T47D (cell line): Measurements from ENCODE around the gene MAP2K3.

Experiments used
- DNase-seq, 2 experiments: peaks; one replicate each; pipeline versions ENCODE4 v3.0.0 to v3.0.0-alpha.2; 2011 to 2012; ENCODE audit warnings: low read depth in 1 of 2, low spot score in 1 of 2
- JUND ChIP-seq: IDR thresholded peaks from 2 replicates; pipeline ENCODE4 v1.6.1; 2012; ENCODE audit warnings: low read depth
- in situ Hi-C: cut with HindIII; loops from 2 replicates; pipeline ENCODE4 v1.10.0; 2016; ENCODE audit warnings: low sequenced_read_pairs, low pct_unique_long_range_greater_than_20kb

MAP2K3 gene

DNA sequence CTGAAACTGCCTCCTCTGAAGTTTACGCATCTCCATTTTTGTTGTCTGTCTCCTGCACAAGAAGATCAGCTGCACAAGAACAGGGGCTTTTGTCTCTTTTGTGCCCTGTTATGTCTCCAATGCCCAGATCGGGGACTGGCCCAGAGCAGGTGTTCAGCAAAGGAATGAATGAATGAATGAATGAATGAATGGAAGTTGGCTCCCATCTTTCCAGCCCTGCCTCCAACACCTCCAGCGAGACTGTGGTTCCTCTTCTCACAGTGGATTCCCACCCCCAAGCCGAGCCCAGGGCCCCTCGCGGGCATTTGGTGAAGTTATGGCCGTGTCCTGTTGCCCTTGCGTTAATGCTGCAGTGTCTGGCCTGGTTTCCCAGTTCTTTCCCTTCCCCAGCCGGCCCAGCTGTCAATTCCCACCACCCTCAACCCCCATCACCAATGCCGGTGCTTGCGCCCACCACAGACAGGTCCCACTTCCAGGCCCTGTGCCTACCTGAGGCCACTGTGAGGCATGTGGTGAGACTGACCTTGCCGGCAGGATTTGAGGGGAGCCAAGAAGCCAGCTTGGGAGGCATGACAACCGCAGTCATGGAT lies 70.4 kb downstream of the MAP2K3 start:
- DNase-seq, result no peak
- no peak for TF ChIP-seq JUND
- in situ Hi-C loops, result no loop called here

DNA sequence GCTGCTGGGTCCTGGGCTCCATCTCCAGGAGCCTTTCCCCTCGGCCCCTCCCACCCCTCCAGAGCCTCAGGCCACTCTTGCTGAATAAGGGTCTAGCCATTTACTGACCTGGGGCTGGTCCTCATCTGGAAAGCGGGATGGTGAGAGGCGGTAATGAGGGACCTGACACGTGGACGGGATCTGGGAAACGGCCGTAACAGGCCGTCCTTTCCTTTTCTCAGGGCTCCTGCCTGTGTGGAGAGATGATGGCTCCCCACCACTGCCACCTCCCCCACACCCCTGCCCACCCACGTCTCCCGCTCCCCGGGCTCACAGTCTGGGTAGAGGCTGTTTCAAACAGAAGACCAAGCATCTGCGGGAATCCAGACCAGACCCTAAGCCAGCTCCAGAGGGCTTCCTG lies 71.1 kb downstream of the MAP2K3 start:
- no peak for DNase-seq
- TF ChIP-seq JUND, result no peak
- in situ Hi-C loops, result no loop called here

DNA sequence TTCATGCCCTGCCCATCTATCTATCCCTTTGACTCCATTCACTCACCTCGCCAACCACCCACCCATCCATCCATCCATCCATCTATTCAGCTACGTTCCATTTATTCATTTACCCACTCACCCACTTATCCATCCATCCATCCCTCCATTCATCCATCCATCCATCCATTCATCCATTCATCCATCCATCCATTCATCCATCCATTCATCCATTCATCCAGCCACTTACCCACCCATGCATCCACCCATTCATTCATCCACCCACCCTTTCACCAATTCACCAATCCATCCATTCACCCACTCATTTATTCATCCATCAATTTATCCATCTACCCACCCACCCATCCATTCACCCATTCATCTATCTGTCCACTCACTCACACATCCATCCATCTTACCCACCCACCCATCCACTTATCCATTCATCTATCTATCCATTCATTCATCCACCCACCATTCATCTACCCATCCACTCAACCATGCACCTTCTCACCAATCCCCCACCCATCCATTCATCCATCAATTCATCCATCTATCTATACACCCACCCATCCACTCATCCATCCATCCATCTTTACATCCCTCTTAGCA lies 72.1 kb downstream of the MAP2K3 start:
- in situ Hi-C loops, result no loop called here
- no peak for DNase-seq
- no peak for TF ChIP-seq JUND

DNA sequence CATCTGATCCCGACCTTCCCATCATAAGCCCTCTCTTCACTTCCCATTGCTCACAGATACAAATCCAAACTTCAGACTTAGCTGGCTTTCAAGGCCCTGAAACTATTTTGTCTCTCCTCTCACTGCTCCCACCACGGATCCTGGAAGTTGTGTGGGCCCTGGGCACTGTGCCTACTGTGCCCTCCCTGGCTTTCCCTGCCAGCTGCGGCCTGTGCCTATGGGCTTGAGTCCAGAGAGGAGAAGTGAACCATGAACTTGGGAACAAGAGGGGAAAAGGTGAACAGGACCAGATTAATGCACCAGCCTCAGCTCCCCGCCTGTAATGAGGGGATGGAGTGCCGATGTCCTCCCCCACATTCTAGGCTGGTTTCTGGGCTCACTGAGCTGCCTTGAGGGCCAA lies 72.8 kb downstream of the MAP2K3 start:
- DNase-seq, result no peak
- TF ChIP-seq JUND, result no peak
- in situ Hi-C loops, result no loop called here

DNA sequence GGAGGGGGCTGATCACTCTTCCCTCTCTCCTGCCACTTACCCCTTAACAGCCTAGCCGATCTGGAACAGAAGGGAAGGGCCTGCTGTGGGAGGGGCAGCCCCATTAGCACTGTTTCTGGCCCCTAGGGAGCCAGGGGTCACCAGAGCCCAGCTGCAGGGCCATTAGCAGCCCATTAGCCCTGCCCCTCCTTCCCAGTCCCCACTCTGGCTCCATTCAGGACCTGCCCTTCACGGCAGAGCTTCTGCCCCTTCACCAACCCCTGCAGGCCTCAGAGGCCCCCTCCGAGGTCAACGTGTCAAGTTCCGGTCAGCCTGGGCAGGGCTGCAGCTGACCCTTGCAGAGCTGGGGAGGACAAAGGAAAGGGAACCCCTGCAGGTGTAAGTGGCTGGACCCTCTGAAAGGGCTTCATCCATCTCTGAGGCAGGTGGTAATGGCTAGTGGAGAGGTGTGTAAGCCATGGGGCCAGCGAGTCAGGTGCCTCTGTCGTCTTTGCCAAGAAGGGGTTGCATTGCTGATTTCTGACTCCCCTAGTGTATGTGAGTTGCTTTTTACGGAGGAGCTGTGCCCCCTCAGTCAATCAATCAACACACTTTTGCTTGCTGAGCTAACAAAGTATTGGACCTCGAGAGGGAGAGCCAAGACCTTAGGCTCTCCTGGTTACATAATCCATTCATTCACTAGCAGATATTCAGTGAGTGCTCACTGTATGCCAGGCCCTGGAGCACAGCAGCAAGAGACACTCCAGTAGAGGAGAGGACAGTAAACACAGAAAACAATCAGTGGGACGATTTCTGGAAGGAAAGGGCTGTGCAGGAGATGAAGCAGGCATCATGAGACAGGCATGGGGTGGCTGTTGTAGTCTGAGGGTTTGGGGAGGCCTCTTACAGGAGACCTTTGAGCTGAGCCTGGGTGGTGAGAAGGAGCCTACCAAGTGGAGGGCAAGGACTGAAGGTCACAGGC lies 73.5 kb downstream of the MAP2K3 start:
- in situ Hi-C loops, result no loop called here
- TF ChIP-seq JUND, result no peak

DNA sequence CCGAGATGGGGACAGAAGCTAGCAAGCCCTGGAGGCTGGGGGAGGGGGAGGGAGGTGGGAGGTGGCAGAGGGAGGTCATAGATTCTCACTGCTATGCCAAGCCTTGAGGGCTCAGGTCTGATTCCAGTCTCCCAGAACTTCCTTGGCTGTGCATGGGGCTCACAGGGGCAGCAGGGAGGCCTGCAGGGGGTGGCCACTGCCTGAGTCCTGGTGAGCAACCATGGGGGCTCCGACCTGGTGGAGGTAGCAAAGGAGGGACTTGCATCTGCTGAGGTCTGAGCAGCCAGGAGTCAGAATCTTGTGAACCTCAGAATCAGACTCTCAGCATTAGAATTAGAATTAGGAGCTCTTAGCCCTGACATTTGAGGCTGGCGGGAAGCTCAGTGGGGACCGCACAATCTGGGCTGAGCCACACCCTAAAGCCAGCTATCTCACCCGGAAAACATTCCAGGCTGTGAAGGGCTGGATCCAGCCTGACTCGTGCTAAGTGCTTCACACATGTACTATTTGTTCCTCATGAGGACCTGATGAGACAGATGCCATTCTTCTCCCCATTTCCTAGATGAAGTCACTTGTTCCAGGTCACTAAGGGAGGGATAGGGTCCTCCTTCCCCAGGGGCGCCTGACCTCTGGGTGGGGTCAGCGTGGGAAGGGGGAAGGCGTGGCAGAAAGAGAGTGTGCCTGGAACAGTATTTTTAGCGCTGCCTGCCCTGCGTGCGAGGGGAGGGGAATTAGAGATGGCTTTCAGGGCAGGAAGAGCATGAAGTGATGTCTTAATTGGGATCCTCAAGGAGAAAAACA lies 74.4 kb downstream of the MAP2K3 start:
- no peak for DNase-seq
- in situ Hi-C loops, result no loop called here
- no peak for TF ChIP-seq JUND

More for the DNA sequence above, 73.5 kb downstream of the MAP2K3 start:
- no peak for DNase-seq

DNA sequence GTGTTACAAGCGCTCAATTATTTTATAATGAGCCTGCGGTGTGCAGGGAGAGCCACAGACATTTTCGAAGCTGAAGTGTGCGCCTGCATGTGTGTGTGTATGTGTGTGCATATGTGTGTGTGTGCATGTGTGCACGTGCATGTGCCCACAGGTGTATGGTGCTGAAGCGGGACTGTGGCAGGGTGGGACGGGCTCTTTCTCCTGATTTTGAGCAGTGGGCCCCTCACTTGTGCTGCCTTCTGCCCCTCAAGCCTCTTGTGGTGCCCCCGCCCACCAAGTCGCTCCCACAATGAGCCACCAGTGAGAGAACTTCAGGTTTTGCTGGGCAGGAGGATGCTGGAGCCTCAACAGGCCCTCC lies 75.0 kb downstream of the MAP2K3 start:
- in situ Hi-C loops, result no loop called here
- no peak for DNase-seq
- TF ChIP-seq JUND, result no peak

DNA sequence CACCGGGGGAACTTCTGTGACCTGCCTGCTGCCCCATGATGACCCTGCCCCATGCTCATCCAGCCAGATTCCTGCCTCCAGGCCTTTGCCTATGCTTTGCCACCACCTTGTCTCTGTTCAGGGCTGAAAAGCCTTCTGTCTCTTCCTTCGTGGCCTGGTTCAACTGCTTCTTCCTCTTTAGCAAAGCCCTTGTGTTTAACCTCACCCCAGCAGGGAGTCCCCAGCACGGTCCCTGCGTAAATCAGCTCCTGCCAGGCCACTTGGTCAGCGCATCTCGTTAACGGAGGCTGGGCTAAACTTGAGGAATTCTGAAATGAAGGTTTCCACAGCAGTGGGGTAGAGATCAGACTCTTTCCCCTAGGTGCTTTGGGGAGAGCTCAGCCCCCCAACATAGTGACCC lies 75.5 kb downstream of the MAP2K3 start:
- no peak for TF ChIP-seq JUND
- DNase-seq, result no peak
- in situ Hi-C loops, result no loop called here

DNA sequence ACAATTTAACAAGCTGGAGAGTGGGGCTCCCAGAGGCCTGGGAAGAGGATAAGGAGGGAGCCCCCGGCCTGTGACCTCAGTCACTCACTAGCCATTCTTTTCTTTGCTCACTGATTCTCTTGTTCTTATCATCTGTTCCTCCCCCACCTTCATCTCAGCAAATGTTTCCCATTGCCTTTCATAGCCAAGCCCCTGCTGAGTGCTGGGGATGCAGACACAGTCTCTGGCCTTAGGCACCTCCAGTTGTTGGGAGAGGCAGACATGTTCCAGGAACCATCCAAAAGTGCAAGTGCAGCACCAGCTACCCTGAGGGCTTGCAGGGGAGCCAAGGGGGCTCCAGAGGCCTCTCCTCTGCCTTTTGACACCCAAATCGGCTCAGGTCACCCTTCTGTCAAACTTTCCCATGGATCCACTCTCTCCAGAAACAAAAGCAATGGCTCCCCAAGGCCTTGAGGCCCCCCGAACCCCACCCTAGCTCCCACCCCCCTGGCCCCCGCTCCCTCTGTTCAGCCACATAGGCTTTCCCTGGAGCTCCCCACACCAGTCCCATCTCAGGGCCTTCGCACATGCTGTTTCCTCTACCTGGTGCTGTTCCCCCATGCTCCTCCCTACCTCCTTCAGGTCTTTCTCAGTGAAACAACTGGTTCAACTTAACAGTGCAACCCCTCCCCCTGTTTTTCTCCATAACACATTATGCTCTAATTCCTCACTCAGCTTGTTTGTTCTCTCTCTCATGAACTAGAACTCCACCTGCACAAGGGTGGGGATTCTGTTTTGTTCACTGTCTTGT lies 76.7 kb downstream of the MAP2K3 start:
- in situ Hi-C loops, result no loop called here

DNA sequence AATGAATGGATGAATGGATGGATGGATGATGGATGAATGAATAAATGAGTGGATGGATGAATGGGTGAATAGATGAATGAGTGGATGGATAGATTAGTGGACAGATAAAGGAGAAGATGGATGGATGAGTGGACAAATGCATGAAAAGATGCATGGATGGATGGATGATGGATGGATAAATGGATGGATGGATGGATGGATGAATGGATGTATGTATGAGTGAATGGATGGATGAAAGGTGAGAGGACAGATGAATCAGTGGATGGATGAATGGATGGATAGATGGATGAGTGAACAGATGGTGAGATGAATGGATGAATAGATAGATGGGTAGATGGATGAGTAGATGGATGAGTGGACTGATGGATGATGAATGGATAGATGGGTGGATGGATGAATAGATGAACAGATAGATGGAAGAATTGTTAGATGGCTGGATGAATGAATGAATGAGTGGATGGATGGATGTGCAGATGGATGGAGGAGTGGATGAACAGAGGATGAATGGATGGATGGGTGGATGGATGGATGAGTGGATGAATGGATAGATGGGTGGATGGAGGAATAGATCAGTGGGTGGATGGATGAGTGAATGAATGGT lies 77.9 kb downstream of the MAP2K3 start:
- no peak for DNase-seq
- in situ Hi-C loops, result no loop called here
- TF ChIP-seq JUND, result no peak

More for the DNA sequence above, 76.7 kb downstream of the MAP2K3 start:
- TF ChIP-seq JUND, result no peak
- DNase-seq, result no peak

DNA sequence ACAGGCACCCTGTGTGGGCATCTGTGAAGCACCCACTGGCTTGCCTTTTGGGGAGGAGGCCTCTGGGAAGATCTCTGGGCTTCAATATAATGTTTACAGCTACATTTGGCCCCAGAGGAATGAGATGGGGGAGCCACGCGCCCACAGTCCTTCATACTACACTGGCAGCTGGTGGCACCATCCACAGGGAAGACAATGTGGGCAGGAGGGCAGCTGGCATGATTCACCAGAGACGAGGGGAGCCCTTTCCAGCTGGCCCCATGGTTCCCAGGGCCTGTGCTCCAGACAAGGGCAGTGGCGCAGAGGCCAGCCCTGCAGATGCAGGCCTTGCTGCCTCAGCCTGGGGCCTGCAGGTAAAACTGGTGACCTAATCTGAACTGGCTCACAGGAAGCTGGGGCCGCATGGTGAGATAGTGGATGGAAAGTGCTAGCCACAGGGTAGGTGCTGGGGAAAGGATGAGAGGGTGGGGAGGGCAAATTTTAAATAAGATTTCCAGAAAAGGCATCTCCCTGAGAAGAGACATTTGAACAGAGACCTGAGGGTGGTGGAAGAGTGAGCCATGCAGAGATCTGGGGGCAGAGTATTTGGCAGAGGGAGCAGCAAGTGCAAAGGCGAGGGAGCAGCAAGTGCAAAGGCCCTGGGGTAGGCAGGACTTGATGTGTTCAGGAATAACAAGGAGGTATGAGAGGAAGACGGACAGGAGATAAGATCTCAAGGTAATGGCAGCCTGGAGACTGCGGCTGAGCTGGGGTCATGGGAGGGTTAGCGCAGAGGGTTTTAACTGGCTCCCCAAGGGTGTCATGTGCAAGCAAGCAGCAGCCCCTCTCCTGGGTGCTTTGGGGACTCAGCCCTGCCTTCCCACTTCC lies 79.5 kb downstream of the MAP2K3 start:
- in situ Hi-C loops, result no loop called here
- DNase-seq, result no peak
- no peak for TF ChIP-seq JUND
